SK-N-SH (cell line): ENCODE results near the gene EVI2B. TPM values are rescaled to one million over a fixed set of nuclear protein-coding genes. Genes with fewer than 3 reads are reported as not detected.

Experiments used
- CTCF ChIA-PET: fragments of 300-600, 350-600 bp; formaldehyde crosslinking; extraction: SDS; loops from one replicate; lab custom pipeline; 2021; lab: Yijun Ruan, JAX
- POLR2A ChIA-PET: fragments of 350-600 bp; sonication (Branson Sonifier 250); formaldehyde crosslinking; extraction: SDS; loops from one replicate; lab custom pipeline; 2020; ENCODE audit warnings: antibody characterized with exemption, inconsistent platforms; lab: Yijun Ruan, JAX
- DNase-seq: peaks from one replicate; pipeline ENCODE4 v3.0.0; 2012
- H2AFZ ChIP-seq: fragments of 200-600 bp; sonication (generic); 2 replicates; pipeline ENCODE4 v1.8.1; 2016; ENCODE audit warnings: antibody characterized with exemption, mild to moderate bottlenecking, low read depth
- H3F3A ChIP-seq: fragments of 200-600 bp; sonication (generic); replicated peaks from 2 replicates; pipeline ENCODE3; 2016; ENCODE audit warnings: antibody characterized with exemption, mild to moderate bottlenecking; ENCODE audit not compliant: insufficient read depth
- H3K27ac ChIP-seq, 2 experiments: fragments of 200-500 bp in 1 of 2; fragments of 200-600 bp in 1 of 2; sonication (Bioruptor generic) in 1 of 2; sonication (generic), shearing (Covaris generic) in 1 of 2; 2 replicates each; pipeline versions ENCODE4 v1.5.1 to v1.6.1; 2014 to 2016; ENCODE audit warnings: low read depth in 2 of 2, inconsistent platforms in 1 of 2, low read length in 1 of 2, mild to moderate bottlenecking in 1 of 2, mixed read lengths in 1 of 2
- H3K27me3 ChIP-seq: fragments of 200-600 bp; sonication (generic), shearing (Covaris generic); 2 replicates; pipeline ENCODE4 v1.6.1; 2016; ENCODE audit warnings: mixed run types; ENCODE audit not compliant: insufficient read depth
- H3K36me3 ChIP-seq, 2 experiments: fragments of 200-500 bp in 1 of 2; fragments of 200-600 bp in 1 of 2; sonication (Bioruptor generic) in 1 of 2; sonication (generic) in 1 of 2; replicated peaks in 1 of 2; 2 replicates each; pipeline versions ENCODE3 to v1.5.1; 2014 to 2016; ENCODE audit warnings: low read length in 1 of 2, mild to moderate bottlenecking in 1 of 2; ENCODE audit not compliant: insufficient read depth in 2 of 2, control insufficient read depth in 1 of 2
- H3K4me1 ChIP-seq, 2 experiments: fragments of 200-500 bp in 1 of 2; fragments of 200-600 bp in 1 of 2; sonication (Bioruptor generic) in 1 of 2; sonication (generic), shearing (Covaris generic) in 1 of 2; 2 replicates each; pipeline versions ENCODE4 v1.5.1 to v1.6.1; 2014 to 2016; ENCODE audit warnings: low read depth in 1 of 2, low read length in 1 of 2, mixed run types in 1 of 2; ENCODE audit not compliant: insufficient read depth in 2 of 2, control insufficient read depth in 1 of 2
- H3K4me2 ChIP-seq: fragments of 200-600 bp; sonication (generic), shearing (Covaris generic); 2 replicates; pipeline ENCODE4 v1.6.1; 2017; ENCODE audit warnings: mixed run types
- H3K4me3 ChIP-seq, 2 experiments: fragments of 200-500 bp in 1 of 2; fragments of 200-600 bp in 1 of 2; sonication (Bioruptor generic) in 1 of 2; sonication (generic), shearing (Covaris generic) in 1 of 2; 2 replicates each; pipeline versions ENCODE4 v1.5.1 to v1.8.1; 2014 to 2016; ENCODE audit warnings: low read depth in 2 of 2, inconsistent platforms in 1 of 2, low read length in 1 of 2, mild to moderate bottlenecking in 1 of 2, mixed read lengths in 1 of 2, moderate library complexity in 1 of 2
- H3K79me2 ChIP-seq: fragments of 200-600 bp; sonication (generic); 2 replicates; pipeline ENCODE4 v1.8.1; 2017; ENCODE audit warnings: mild to moderate bottlenecking; ENCODE audit not compliant: insufficient read depth
- H3K9ac ChIP-seq: fragments of 200-600 bp; sonication (generic); 2 replicates; pipeline ENCODE4 v1.6.1; 2017; ENCODE audit warnings: mixed run types
- H3K9me2 ChIP-seq: fragments of 200-600 bp; sonication (generic); 2 replicates; pipeline ENCODE4 v1.6.1; 2017; ENCODE audit warnings: mixed run types
- H3K9me3 ChIP-seq: fragments of 200-600 bp; sonication (generic); 2 replicates; pipeline ENCODE4 v1.6.1; 2017; ENCODE audit warnings: mixed run types, mild to moderate bottlenecking, moderate library complexity
- H4K20me1 ChIP-seq: fragments of 200-600 bp; sonication (generic); 2 replicates; pipeline ENCODE4 v1.6.1; 2017; ENCODE audit warnings: mild to moderate bottlenecking, mixed run types; ENCODE audit not compliant: insufficient read depth
- CHD2 ChIP-seq: fragments of 150-350 bp; IDR thresholded peaks from 2 replicates; pipeline ENCODE4 v1.6.1; 2018; ENCODE audit warnings: low read length; ENCODE audit not compliant: partially characterized antibody
- FOXM1 ChIP-seq: IDR thresholded peaks from 2 replicates; pipeline ENCODE4 v1.4.0; 2012; ENCODE audit warnings: low read depth, mild to moderate bottlenecking
- GABPA ChIP-seq: IDR thresholded peaks from 2 replicates; pipeline ENCODE4 v1.4.0; 2012; ENCODE audit warnings: low read depth, mild to moderate bottlenecking
- JUND ChIP-seq: IDR thresholded peaks from 2 replicates; pipeline ENCODE4 v1.4.0; 2012
- MEF2A ChIP-seq: IDR thresholded peaks from 2 replicates; pipeline ENCODE4 v1.4.0; 2012; ENCODE audit warnings: low read depth, borderline replicate concordance
- RAD21 ChIP-seq: IDR thresholded peaks from 2 replicates; pipeline ENCODE4 v1.6.1; 2012; ENCODE audit warnings: mild to moderate bottlenecking, low read length
- RCOR1 ChIP-seq: fragments of 150-350 bp; IDR thresholded peaks from 2 replicates; pipeline ENCODE4 v1.6.1; 2017; ENCODE audit warnings: antibody characterized with exemption, low read length
- RXRA ChIP-seq: IDR thresholded peaks from 2 replicates; pipeline ENCODE4 v1.4.0; 2012; ENCODE audit warnings: low read depth, mild to moderate bottlenecking, borderline replicate concordance
- SIN3A ChIP-seq: IDR thresholded peaks from 2 replicates; pipeline ENCODE4 v1.6.1; 2012; ENCODE audit warnings: low read depth, mild to moderate bottlenecking, low read length, moderate library complexity, borderline replicate concordance
- TAF1 ChIP-seq: IDR thresholded peaks from 2 replicates; pipeline ENCODE4 v1.6.1; 2012; ENCODE audit warnings: low read depth, mild to moderate bottlenecking, low read length, moderate library complexity, borderline replicate concordance
- TCF12 ChIP-seq: IDR thresholded peaks from 2 replicates; pipeline ENCODE4 v1.4.0; 2012
- TEAD4 ChIP-seq: IDR thresholded peaks from 2 replicates; pipeline ENCODE4 v1.4.0; 2012; ENCODE audit warnings: mild to moderate bottlenecking, borderline replicate concordance; ENCODE audit not compliant: insufficient read depth
- WGBS: methylation state at CpG from one replicate; pipeline ENCODE4 v1.1.6; 2017; ENCODE audit warnings: low lambda C conversion rate; 5-methylcytosine and 5-hydroxymethylcytosine counted together
- polyA plus RNA-seq, 3 experiments: library from polyadenylated mRNA; depleted of rRNA; stranded (reverse); fragments of >200 nt; gene quantifications; 2 replicates each; pipeline ENCODE4 v1.2.3, GENCODE V29; 2012
- TF ChIP-seq, protein P1 (sequence below): IDR thresholded peaks from 2 replicates; pipeline ENCODE4 v1.6.1; 2012; ENCODE audit warnings: mild to moderate bottlenecking, low read depth, low read length, moderate library complexity
- TF ChIP-seq, protein P2 (sequence below): IDR thresholded peaks from 2 replicates; pipeline ENCODE4 v1.4.0; 2012; ENCODE audit warnings: low read depth
- TF ChIP-seq, protein P3 (sequence below): IDR thresholded peaks from 2 replicates; pipeline ENCODE4 v1.4.0; 2012; ENCODE audit warnings: low read depth, borderline replicate concordance
- TF ChIP-seq, protein P4 (sequence below): IDR thresholded peaks from 2 replicates; pipeline ENCODE4; 2012

EVI2B gene
- polyA plus RNA-seq, 1 of the 3 experiments (the other 2 are of a cell fraction), result 0.64 TPM

DNA sequence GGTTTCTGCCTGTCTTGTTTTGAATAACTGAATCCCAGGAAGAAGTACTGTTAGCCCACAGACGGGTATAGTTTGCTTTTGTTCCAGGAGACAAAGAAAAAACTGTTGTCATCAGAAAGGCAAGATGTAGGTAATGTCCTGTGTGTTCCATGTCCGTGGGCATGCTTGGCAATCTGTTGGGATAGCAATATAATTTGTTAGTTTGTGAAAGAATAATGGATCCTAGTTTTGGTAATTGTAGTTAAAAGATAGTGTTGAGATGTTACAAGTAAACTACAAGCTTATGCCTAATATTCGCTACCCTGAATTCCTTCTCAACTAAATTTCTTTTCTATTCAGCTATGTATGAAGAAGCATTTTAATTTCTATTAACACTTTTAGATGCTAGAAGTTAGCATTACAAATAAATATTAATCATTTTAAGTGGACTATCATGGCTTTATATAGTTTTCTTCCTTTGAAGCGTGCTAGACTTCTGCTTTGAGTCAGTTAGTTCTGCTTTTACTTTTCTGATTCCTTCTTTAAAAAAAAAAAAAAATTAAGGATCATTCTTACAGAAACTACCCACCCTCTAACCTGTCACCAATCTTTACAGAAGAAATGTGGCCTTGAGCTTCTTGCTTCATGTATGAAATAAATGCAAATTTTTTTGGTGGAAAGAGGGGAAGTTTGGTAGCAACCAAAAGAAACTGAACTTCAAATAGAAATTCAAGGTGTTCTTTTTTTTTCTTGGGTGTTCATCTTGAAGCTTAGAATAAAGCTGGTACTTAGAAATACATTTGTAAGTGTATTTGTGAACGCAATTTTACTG, 5.2 kb upstream of the EVI2B start:
- H3K9ac ChIP-seq, result no peak overlapping the region
- no peak overlapping the region for H3K4me3 ChIP-seq
- H3K9me2 ChIP-seq, result no peaks in the 10 kb centered on the region
- no peak for DNase-seq
- no peak for TF ChIP-seq JUND
- TF ChIP-seq, protein P1, sequence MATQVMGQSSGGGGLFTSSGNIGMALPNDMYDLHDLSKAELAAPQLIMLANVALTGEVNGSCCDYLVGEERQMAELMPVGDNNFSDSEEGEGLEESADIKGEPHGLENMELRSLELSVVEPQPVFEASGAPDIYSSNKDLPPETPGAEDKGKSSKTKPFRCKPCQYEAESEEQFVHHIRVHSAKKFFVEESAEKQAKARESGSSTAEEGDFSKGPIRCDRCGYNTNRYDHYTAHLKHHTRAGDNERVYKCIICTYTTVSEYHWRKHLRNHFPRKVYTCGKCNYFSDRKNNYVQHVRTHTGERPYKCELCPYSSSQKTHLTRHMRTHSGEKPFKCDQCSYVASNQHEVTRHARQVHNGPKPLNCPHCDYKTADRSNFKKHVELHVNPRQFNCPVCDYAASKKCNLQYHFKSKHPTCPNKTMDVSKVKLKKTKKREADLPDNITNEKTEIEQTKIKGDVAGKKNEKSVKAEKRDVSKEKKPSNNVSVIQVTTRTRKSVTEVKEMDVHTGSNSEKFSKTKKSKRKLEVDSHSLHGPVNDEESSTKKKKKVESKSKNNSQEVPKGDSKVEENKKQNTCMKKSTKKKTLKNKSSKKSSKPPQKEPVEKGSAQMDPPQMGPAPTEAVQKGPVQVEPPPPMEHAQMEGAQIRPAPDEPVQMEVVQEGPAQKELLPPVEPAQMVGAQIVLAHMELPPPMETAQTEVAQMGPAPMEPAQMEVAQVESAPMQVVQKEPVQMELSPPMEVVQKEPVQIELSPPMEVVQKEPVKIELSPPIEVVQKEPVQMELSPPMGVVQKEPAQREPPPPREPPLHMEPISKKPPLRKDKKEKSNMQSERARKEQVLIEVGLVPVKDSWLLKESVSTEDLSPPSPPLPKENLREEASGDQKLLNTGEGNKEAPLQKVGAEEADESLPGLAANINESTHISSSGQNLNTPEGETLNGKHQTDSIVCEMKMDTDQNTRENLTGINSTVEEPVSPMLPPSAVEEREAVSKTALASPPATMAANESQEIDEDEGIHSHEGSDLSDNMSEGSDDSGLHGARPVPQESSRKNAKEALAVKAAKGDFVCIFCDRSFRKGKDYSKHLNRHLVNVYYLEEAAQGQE, result no peak
- TF ChIP-seq, protein P2, sequence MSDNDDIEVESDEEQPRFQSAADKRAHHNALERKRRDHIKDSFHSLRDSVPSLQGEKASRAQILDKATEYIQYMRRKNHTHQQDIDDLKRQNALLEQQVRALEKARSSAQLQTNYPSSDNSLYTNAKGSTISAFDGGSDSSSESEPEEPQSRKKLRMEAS, result no peak
- TF ChIP-seq CHD2, result no peak
- no peak for TF ChIP-seq RAD21
- no peak for TF ChIP-seq FOXM1
- TF ChIP-seq, protein P3, sequence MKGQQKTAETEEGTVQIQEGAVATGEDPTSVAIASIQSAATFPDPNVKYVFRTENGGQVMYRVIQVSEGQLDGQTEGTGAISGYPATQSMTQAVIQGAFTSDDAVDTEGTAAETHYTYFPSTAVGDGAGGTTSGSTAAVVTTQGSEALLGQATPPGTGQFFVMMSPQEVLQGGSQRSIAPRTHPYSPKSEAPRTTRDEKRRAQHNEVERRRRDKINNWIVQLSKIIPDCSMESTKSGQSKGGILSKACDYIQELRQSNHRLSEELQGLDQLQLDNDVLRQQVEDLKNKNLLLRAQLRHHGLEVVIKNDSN, result no peak
- no peak for TF ChIP-seq TAF1
- TF ChIP-seq, protein P4, sequence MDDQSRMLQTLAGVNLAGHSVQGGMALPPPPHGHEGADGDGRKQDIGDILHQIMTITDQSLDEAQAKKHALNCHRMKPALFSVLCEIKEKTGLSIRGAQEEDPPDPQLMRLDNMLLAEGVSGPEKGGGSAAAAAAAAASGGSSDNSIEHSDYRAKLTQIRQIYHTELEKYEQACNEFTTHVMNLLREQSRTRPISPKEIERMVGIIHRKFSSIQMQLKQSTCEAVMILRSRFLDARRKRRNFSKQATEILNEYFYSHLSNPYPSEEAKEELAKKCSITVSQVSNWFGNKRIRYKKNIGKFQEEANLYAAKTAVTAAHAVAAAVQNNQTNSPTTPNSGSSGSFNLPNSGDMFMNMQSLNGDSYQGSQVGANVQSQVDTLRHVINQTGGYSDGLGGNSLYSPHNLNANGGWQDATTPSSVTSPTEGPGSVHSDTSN, result no peak
- TF ChIP-seq GABPA, result no peak
- TF ChIP-seq TEAD4, result no peak
- no peak for TF ChIP-seq MEF2A
- no peak for TF ChIP-seq TCF12
- no peak for TF ChIP-seq RXRA
- no peak for TF ChIP-seq RCOR1
- TF ChIP-seq SIN3A, result no peak
- POLR2A ChIA-PET, result no interaction called here
- CTCF ChIA-PET, result interaction anchor here (1.0 to 1.9 kb wide), 4 partner anchors 12 to 70 kb away, joined by 3 to 5 read pairs (median 4); no protein-coding TSS in a partner anchor
- H3K36me3 ChIP-seq, result peaks cover 8% of the 10 kb centered on the region in 2 experiments
- H3F3A ChIP-seq, result peaks cover 31% of the 10 kb centered on the region
- no peak overlapping the region for H3K27ac ChIP-seq
- H3K4me1 ChIP-seq, result peaks cover 5% of the 10 kb centered on the region in 2 experiments
- no peaks in the 10 kb centered on the region for H4K20me1 ChIP-seq
- peaks cover 11% of the 10 kb centered on the region; the same call in 1 of the 2 replicates for H3K79me2 ChIP-seq
- H3K27me3 ChIP-seq, result no peaks in the 10 kb centered on the region
- WGBS, result 96% methylated on average over 5 of the region's 5 CpGs
- no peak overlapping the region for H3K4me2 ChIP-seq
- H2AFZ ChIP-seq, result no peak overlapping the region
- H3K9me3 ChIP-seq, result no peaks in the 10 kb centered on the region; the same call in 1 of the 2 replicates
